ENCODE data around the gene ATG7.

The ATG7 gene

GRCh38 chr3:11600501-11601282, 328.5 kb downstream of the ATG7 start:
- DNase-seq = no peak

- peak; percentile 76 for DNase-seq
Measured at GRCh38 chr3:11601446-11602238, 329.4 kb downstream of the ATG7 start.

- DNase-seq = no peak
Measured at GRCh38 chr3:11602239-11602840, 330.1 kb downstream of the ATG7 start.

GRCh38 chr3:11602886-11603527, 330.8 kb downstream of the ATG7 start:
- DNase-seq = no peak

GRCh38 chr3:11603628-11604027, 331.4 kb downstream of the ATG7 start:
- no peak for DNase-seq

GRCh38 chr3:11604139-11604892, 332.1 kb downstream of the ATG7 start:
- DNase-seq = no peak

- no peak for DNase-seq
Measured at GRCh38 chr3:11605398-11605797, 333.2 kb downstream of the ATG7 start.

GRCh38 chr3:11606090-11606784, 334.0 kb downstream of the ATG7 start:
- DNase-seq = no peak

- DNase-seq = no peak
Measured at GRCh38 chr3:11606865-11607440, 334.8 kb downstream of the ATG7 start.
